Neuron (in vitro differentiated cells): ENCODE results near the gene FAM171A1.

ENCODE experiments used
- H2AFZ ChIP-seq: one replicate; pipeline ENCODE4 v1.6.1; 2013; ENCODE audit warnings: low read depth, mild to moderate bottlenecking, inconsistent platforms, low read length, moderate library complexity
- H3K27me3 ChIP-seq: one replicate; pipeline ENCODE4 v1.6.1; 2013; ENCODE audit warnings: low read length; ENCODE audit not compliant: insufficient read depth
- H3K36me3 ChIP-seq: one replicate; pipeline ENCODE4 v1.6.1; 2013; ENCODE audit warnings: low read length; ENCODE audit not compliant: insufficient read depth
- H3K4me1 ChIP-seq: one replicate; pipeline ENCODE4 v1.6.1; 2013; ENCODE audit warnings: low read length; ENCODE audit not compliant: insufficient read depth
- H3K4me3 ChIP-seq: 2 replicates; pipeline ENCODE4 v1.5.1; 2013; ENCODE audit warnings: mild to moderate bottlenecking, low read length, moderate library complexity
- H3K9me3 ChIP-seq: one replicate; pipeline ENCODE4 v1.6.1; 2013; ENCODE audit warnings: low read length

The FAM171A1 gene

GRCh38 chr10:15163253-15163828 lies 207.7 kb downstream of the FAM171A1 start:
- H3K27me3 ChIP-seq: no peaks in the 10 kb centered on the region

More at GRCh38 chr10:15163253-15163828, 207.7 kb downstream of the FAM171A1 start:
- Histone ChIP-seq H2AFZ (no peak overlapping the region), H3K9me3 (no peaks in the 10 kb centered on the region), H3K36me3 (no peaks in the 10 kb centered on the region), H3K4me1 (peaks cover 18% of the 10 kb centered on the region), H3K4me3 (no peak overlapping the region)
